Upper lobe of left lung (tissue), 4 donors: ENCODE results near the gene MAU2.
"Not testable (repeated sequence)": the region's sequence is repeated elsewhere in the genome, so short reads cannot be mapped to it uniquely, and the experiment has no call there.

Experiments used
- POLR2AphosphoS5 ChIP-seq, 2 donors: sonication (generic); formaldehyde crosslinking; IDR thresholded peaks; one replicate each; pipeline ENCODE4 v1.5.1; 2017; ENCODE audit warnings: antibody characterized with exemption in 2 of 2
- TF ChIP-seq, protein P1 (sequence below), 6 experiments: fragments of 450-650 bp in 4 of 6; fragments of 200-600 bp in 2 of 6; sonication (generic) in 2 of 6; IDR thresholded peaks; one replicate each; pipeline ENCODE4 v1.5.1; 2016 to 2019; ENCODE audit warnings: antibody characterized with exemption in 6 of 6

DNA sequence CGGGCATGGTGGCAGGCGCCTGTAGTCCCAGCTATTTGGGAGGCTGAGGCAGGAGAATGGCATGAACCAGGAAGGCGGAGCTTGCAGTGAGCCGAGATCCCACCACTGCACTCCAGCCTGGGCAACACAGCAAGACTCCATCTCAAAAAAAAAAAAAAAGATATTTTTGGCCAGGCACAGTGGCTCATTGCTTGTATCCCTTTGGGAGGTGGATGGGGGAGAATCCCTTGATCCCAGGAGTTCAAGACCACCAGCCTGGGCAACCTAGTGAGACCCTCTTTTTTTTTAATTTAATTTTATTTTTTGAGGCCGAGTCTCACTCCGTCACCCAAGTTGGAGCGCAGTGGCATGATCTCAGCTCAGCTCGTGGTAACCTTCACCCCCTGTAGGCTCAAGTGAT is 30.1 kb downstream of the MAU2 start:
- TF ChIP-seq, protein P1, sequence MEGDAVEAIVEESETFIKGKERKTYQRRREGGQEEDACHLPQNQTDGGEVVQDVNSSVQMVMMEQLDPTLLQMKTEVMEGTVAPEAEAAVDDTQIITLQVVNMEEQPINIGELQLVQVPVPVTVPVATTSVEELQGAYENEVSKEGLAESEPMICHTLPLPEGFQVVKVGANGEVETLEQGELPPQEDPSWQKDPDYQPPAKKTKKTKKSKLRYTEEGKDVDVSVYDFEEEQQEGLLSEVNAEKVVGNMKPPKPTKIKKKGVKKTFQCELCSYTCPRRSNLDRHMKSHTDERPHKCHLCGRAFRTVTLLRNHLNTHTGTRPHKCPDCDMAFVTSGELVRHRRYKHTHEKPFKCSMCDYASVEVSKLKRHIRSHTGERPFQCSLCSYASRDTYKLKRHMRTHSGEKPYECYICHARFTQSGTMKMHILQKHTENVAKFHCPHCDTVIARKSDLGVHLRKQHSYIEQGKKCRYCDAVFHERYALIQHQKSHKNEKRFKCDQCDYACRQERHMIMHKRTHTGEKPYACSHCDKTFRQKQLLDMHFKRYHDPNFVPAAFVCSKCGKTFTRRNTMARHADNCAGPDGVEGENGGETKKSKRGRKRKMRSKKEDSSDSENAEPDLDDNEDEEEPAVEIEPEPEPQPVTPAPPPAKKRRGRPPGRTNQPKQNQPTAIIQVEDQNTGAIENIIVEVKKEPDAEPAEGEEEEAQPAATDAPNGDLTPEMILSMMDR (IDR thresholded peaks at IDR 0.05) = not testable (repeated sequence)
- TF ChIP-seq POLR2AphosphoS5 (IDR thresholded peaks at IDR 0.05) = not testable (repeated sequence)
